Panc1 (cell line): ENCODE results near the gene PLCE1. TPM values are rescaled to one million over a fixed set of nuclear protein-coding genes. Genes with fewer than 3 reads are reported as not detected.

Experiments
- ATAC-seq: fragments of 200-7000 bp; cut with Tn5 transposase; 2 replicates; pipeline ENCODE4 v1.9.1; 2020; ENCODE audit warnings: mild to moderate bottlenecking, moderate library complexity
- BruUV-seq: library from RNA; stranded (reverse); fragments of 400-500 nt; replicated peaks from 2 replicates; lab custom pipeline; 2021; lab: Mats Ljungman, UMichigan
- CTCF ChIA-PET: fragments of 300-600 bp; sonication (Branson Sonifier 250); formaldehyde crosslinking; loops from one replicate; lab custom pipeline; 2022; ENCODE audit warnings: antibody characterized with exemption; lab: Charles Lee
- POLR2A ChIA-PET: fragments of 300-600 bp; sonication (Branson Sonifier 250); formaldehyde crosslinking; loops from one replicate; lab custom pipeline; 2022; ENCODE audit warnings: antibody characterized with exemption; lab: Charles Lee
- DNase-seq: peaks from one replicate; pipeline ENCODE4 v3.0.0-alpha.2; 2010; ENCODE audit warnings: low read depth, low spot score
- H3K27ac ChIP-seq: 2 replicates; pipeline ENCODE4 v1.5.1; 2011; ENCODE audit warnings: mild to moderate bottlenecking, low read length, inconsistent platforms
- H3K27me3 ChIP-seq: fragments of 200-500 bp; sonication (Bioruptor generic); 2 replicates; pipeline ENCODE4 v1.6.0; 2014; ENCODE audit warnings: low read length, inconsistent platforms; ENCODE audit not compliant: control insufficient read depth, insufficient read depth
- H3K36me3 ChIP-seq: fragments of 200-500 bp; sonication (Bioruptor generic); 2 replicates; pipeline ENCODE4 v1.5.1; 2014; ENCODE audit warnings: inconsistent platforms, mild to moderate bottlenecking, low read length, moderate library complexity; ENCODE audit not compliant: control insufficient read depth, insufficient read depth
- H3K4me1 ChIP-seq: 2 replicates; pipeline ENCODE4 v1.5.1; 2011; ENCODE audit warnings: inconsistent platforms, mild to moderate bottlenecking, low read length, moderate library complexity; ENCODE audit not compliant: control insufficient read depth, insufficient read depth
- H3K4me3 ChIP-seq, 2 experiments: 2 replicates each; pipeline ENCODE4 v1.5.1; 2011 to 2012; ENCODE audit warnings: low read depth in 2 of 2, low read length in 2 of 2, mild to moderate bottlenecking in 2 of 2, inconsistent platforms in 1 of 2, moderate library complexity in 1 of 2
- H3K9me3 ChIP-seq: fragments of 200-500 bp; sonication (Bioruptor generic); 2 replicates; pipeline ENCODE4 v1.5.1; 2014; ENCODE audit warnings: low read depth, mild to moderate bottlenecking, inconsistent platforms, low read length, moderate library complexity; ENCODE audit not compliant: control insufficient read depth, insufficient read depth
- CTCF ChIP-seq: fragments of 450-650 bp; IDR thresholded peaks from 2 replicates; pipeline ENCODE4 v1.5.1; 2017; ENCODE audit warnings: mild to moderate bottlenecking
- POLR2AphosphoS5 ChIP-seq: IDR thresholded peaks from 2 replicates; pipeline ENCODE4 v1.6.1; 2012; ENCODE audit warnings: mild to moderate bottlenecking, low read depth, low read length, moderate library complexity
- REST ChIP-seq, 2 experiments: IDR thresholded peaks; 2 replicates each; pipeline ENCODE4 v1.6.1; 2011 to 2012; ENCODE audit warnings: low read depth in 2 of 2, control low read depth in 1 of 2, low read length in 1 of 2, mild to moderate bottlenecking in 1 of 2, moderate library complexity in 1 of 2; ENCODE audit not compliant: insufficient read depth in 1 of 2
- SIN3A ChIP-seq: IDR thresholded peaks from 2 replicates; pipeline ENCODE4 v1.6.1; 2012; ENCODE audit warnings: low read depth, mild to moderate bottlenecking, low read length, moderate library complexity, borderline replicate concordance; ENCODE audit not compliant: insufficient read depth
- TCF7L2 ChIP-seq: IDR thresholded peaks from 2 replicates; pipeline ENCODE4 v1.6.1; 2011; ENCODE audit warnings: mild to moderate bottlenecking, low read depth, low read length, inconsistent platforms
- in situ Hi-C: cut with HindIII; loops from 2 replicates; pipeline ENCODE4 v1.10.0; 2016; ENCODE audit warnings: low sequenced_read_pairs, low pct_unique_long_range_greater_than_20kb
- intact Hi-C: fragments of 100-400 bp; cut with micrococcal nuclease; formaldehyde crosslinking; loops from one replicate; pipeline ENCODE4 v1.10.0; 2022; ENCODE audit not compliant: unreplicated experiment
- total RNA-seq: library from RNA; stranded (reverse); gene quantifications from one replicate; pipeline ENCODE4 v1.2.1, GENCODE V29; 2021; ENCODE audit not compliant: unreplicated experiment

Gene PLCE1
- total RNA-seq, 1 experiment from 2014 or later = 39.7 TPM

- Histone ChIP-seq H3K36me3 (no peaks in the 10 kb centered on the region), H3K9me3 (peaks cover 2% of the 10 kb centered on the region; the same call in 1 of the 2 replicates), H3K4me1 (peaks cover 78% of the 10 kb centered on the region), H3K27ac (peak overlapping the region; percentile 92), H3K27me3 (no peaks in the 10 kb centered on the region), H3K4me3 (peak overlapping the region; percentile 76 to 80)
- intact Hi-C loops (loop anchor here (10.0 kb wide), 1 partner anchor 330 kb away; no protein-coding TSS in a partner anchor), in situ Hi-C loops (no loop called here)
- DNase-seq (no peak), ATAC-seq (no peak)
- ChIA-PET POLR2A (interaction anchor here (0.7 kb wide), 1 partner anchor 447 kb away, joined by 6 read pairs; no protein-coding TSS in a partner anchor), CTCF (interaction anchor here (0.5 to 0.6 kb wide), 2 partner anchors 173 to 306 kb away, joined by 3 to 6 read pairs; no protein-coding TSS in a partner anchor)
- no TSS peak for BruUV-seq
- TF ChIP-seq REST (IDR thresholded peaks at IDR 0.05; ENCODE audit: insufficient read depth in 1 of 2, low read depth in 2 of 2, low read length in 1 of 2) (0 out of 4 replicates have a peak, but pooled peaks of 1 of the 2 experiments have one; percentile 13), TCF7L2 (no peak)
Measured at GRCh38 chr10:93994438-93994801, 689 bp downstream of the PLCE1 start.

- intact Hi-C loops = loop anchor here (10.0 kb wide), 1 partner anchor 330 kb away; no protein-coding TSS in a partner anchor
- ChIA-PET POLR2A (no interaction called here), CTCF (no interaction called here)
- ATAC-seq = no peak
- Histone ChIP-seq H3K4me1 (peaks cover 85% of the 10 kb centered on the region), H3K9me3 (no peaks in the 10 kb centered on the region), H3K4me3 (peak overlapping the region; percentile 76 to 80), H3K27me3 (no peaks in the 10 kb centered on the region), H3K27ac (peak overlapping the region; percentile 92), H3K36me3 (no peaks in the 10 kb centered on the region)
- DNase-seq = no peak
- in situ Hi-C loops = no loop called here
- no TSS peak for BruUV-seq
- no peak for TF ChIP-seq POLR2AphosphoS5
- TF ChIP-seq CTCF = no peak
- TF ChIP-seq TCF7L2 = no peak
- TF ChIP-seq SIN3A = no peak
Measured at GRCh38 chr10:93995182-93995581, 1.5 kb downstream of the PLCE1 start.

GRCh38 chr10:93995598-93996271, 2.0 kb downstream of the PLCE1 start:
- ChIA-PET POLR2A (interaction anchor here (0.6 kb wide), 1 partner anchor 91 kb away, joined by 3 read pairs; no protein-coding TSS in a partner anchor), CTCF (interaction anchor here (0.7 kb wide), 1 partner anchor 20 kb away, joined by 3 read pairs; no protein-coding TSS in a partner anchor)
- no peaks in the 10 kb centered on the region for H3K9me3 ChIP-seq
- intact Hi-C loops = loop anchor here (10.0 kb wide), 1 partner anchor 329 kb away; no protein-coding TSS in a partner anchor
- DNase-seq (no peak), ATAC-seq (no peak)
- H3K27ac ChIP-seq = peak overlapping the region; percentile 92
- in situ Hi-C loops = no loop called here
- no peaks in the 10 kb centered on the region for H3K27me3 ChIP-seq
- BruUV-seq = no TSS peak
- H3K36me3 ChIP-seq = no peaks in the 10 kb centered on the region
- peak overlapping the region; percentile 76 to 80 for H3K4me3 ChIP-seq
- H3K4me1 ChIP-seq = peaks cover 85% of the 10 kb centered on the region
- TF ChIP-seq POLR2AphosphoS5 (no peak; the same call in 1 of the 2 replicates), TCF7L2 (peak; percentile 79), CTCF (no peak; the same call in 1 of the 2 replicates), SIN3A (peak; percentile 38; the same call in 1 of the 2 replicates), REST (IDR thresholded peaks at IDR 0.05; ENCODE audit: insufficient read depth in 1 of 2, low read depth in 2 of 2, low read length in 1 of 2) (no peak)
